ENCODE results near the gene TSC22D3.
"Not testable (repeated sequence)": the region's sequence is repeated elsewhere in the genome, so short reads cannot be mapped to it uniquely, and the experiment has no call there.

The TSC22D3 gene

DNA sequence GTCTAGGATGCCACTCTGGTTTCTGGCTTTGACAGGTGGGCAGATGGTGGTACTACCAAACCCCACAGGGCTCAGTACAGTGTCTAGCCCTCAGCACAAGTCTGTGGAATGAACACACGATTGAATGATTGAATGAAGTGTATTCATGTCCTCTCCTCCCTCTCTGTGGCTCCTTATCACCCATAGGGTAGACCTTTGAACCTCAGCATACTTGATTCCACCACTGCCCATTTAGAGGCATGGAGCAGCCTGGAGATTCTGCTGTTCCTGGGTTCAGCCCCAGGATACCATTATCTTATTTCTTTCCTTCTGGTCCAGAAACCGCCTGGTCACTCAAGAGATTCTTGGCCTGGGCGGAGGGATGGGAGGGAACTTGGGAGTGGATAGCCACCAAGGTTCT lies 93.3 kb downstream of the TSC22D3 start:
- DNase-seq (ENCODE audit: low read depth in 2 of 2) = no peak

DNA sequence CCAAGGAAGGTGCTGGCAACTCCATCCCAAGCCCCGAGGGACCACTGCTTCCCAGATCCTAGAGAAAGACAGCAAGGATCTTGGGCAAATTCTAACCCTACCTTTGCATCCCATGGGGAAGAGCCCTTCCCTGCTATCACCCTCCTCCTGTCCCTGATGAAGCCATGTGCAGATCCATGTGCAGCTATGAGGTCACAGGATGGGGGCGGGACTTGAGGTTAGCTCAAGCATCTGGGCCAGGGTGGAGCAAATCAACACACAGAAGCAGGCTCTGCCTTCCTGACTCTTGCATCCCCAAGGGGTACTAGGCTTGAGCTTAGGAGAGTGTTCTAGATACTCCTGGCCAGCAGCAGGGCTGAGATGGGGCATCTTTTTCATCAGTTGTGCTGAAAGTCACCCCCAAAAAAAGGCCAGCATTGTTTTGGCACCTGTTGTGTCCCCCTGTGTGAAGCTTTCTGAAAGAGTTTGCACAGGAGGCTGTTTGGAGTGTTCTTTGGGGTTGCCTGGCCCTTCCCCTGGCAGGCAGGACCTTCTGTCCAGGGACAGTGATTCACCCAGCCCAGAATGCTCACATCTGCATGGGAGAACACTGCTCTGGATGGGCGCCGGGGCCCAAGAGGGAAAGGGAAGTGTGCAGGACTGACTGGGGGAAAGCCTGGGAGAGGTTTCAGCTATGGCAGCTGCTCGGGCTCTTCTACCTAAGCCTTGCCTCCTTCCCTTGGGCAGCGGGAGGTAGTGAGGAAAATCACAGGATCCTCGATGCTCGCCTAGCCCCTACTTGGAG lies 96.4 kb downstream of the TSC22D3 start:
- DNase-seq (ENCODE audit: low read depth in 2 of 2) = peak in 1 of 2 donors; percentile 38

DNA sequence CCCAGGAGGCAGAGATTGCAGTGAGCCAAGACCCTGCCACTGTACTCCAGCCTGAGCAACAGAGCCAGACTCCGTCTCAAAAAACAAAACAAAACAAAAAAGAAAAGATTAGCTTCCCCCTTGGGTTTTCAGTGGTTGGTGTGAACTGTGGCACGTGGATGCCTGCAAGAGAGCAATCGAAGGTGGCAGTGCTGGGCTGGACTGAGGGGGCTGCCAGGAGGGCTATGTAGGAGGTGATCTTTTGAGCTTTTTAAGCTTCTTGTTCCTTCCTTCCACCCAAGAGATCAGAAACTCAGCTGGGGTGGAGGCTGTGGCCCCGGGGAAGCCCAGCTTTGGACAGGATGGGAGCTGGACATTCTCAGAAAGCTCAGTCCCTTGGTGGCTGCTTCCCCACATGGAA lies 97.7 kb downstream of the TSC22D3 start:
- DNase-seq (ENCODE audit: low read depth in 2 of 2) = no peak

DNA sequence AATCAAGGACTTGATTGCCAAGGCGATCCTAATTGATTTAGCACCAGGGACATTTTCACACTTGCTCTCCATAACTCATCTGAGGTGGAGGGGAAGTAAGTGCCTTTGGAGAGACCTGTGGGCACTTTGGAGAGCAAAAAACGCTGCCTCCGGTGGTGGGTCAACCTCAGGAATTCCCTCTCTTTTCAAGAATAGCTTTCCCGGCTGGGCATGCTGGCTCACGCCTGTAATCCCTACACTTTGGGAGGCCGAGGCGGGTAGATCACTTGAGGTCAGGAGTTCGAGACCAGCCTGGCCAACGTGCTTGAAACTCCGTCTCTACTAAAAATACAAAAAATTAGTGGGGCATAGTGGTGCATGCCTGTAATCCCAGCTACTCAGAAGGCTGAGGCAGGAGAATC lies 98.1 kb downstream of the TSC22D3 start:
- no peak for DNase-seq (ENCODE audit: low read depth in 2 of 2)

DNA sequence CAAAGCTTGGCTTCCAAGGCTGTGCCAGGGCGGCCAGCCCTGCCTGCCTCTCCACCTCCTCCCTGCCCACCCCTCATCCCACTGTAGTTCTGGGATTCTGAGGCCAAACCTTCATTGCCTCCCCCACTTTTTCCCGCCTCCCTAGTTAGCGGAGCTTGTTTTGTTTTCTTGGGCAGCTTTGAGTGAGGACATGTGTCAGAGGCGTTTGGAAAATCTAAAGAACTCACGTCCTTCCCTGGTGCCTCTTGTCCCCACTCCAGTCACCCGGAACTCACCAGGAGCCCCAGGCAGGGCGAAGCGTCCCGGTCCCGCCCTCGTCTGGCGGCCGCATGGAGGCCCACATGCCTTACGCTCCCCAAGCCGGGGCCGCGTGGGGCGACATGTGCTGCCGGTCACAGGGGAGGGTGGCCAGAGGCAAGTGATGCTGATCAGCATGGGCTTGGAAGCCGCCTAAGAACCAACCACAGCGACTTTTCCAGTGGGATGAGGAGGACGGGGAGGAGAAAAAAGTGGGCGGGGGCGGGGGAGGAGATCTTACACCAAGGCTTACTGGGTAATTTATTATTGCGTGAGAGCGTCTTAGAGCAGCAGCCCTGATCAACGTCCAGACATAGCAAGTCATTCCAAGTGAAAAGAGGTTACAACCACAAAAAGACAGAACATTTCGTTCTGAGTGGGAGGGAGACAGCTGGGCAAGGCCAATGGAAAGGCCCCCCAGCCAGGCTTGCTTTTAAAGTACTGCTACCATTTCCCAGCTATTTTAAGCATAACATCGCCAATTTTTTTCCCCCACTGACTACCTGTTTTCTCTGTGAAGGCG lies 98.8 kb downstream of the TSC22D3 start:
- peak in 1 of 2 donors; percentile 24 for DNase-seq (ENCODE audit: low read depth in 2 of 2)

DNA sequence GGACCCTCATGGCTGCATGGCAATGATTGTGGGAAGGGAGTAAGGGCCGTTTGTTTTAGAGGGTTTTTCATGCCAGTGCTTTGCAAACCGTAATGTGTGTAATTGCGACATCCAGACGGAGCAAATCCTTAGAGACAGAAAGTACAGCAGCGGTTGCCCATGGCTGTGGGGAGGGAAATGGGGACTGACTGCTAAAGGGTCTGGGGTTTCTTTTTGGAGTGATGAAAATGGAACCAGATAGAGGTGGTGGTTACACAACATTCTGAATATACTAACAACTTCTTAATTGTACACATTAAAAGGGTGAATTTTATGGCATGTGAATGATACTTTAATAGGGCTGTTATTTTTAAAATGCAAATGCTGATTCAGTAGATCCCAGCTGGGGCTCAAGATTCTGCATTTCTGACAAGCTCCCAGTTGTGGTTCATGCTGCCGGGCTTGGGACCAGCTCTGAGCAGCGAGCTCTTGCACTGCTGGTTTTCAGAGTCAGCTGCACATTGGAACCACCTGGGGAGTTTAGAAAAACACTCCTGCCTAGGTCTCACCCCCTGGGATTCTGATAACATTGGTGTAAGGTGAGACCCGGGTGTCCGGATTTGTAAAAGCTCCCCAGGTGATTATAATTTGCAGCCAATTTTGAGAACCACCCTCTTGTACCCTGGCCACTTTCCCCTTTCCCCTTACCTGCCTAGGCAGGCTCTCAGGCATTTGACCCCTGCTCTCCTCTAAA lies 99.6 kb downstream of the TSC22D3 start:
- DNase-seq (ENCODE audit: low read depth in 2 of 2) = no peak

DNA sequence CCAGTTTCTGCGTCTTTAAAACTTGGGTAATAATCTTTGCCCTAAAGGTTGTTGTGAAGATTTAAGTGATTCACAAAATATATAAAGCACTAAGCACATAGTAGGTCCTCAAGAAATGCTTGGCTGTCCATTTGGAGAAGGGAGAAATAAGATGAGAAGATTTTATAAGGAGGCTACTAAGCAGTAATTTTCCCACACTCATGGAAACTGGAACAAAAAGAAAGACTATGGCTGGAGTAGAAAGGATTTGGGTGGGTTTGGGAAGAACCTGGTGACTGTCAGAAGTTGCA lies 100.3 kb downstream of the TSC22D3 start:
- DNase-seq (ENCODE audit: low read depth in 2 of 2) = no peak

DNA sequence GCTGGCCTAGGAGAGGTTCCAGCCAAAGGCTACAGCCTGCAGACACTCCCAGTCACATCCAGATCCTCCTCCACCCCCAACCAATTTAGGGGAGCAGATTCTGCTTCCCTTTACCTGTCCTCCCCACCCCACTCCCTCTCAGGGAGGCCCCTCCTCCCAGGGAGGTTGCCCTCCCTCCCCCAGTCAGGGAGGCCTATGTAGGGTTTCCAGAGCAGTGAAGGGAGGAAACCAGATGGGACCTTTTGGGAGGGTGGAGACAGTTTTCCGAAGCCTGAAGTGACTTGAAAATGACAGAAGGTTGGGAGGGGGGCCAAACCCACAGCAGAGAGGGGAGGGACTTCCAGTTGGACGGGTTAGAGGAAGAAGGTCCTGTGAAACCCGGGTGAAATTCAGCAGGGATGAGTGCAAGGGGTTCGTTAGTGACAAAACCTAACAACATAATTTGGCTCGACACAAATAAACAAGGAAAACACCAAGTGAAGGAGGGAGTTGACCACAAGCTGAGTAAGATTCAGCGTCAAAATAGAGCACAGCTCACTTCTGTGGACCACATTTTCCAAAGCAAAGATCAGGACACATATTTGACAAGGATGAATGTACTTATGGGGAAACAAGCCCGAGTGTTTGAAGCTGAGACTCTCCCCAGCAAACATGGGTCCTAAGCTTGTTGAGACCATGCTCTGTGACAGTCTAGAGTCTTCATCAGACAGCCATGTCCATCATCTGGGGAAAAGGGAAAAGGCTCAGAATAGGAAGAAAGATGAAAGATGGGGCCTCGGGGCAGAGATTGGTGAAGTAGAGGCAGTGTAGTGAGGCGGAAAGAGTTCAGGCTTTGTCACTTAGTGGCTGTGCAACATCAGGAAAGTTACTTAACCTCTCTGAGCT lies 100.9 kb downstream of the TSC22D3 start:
- peak in 1 of 2 donors; percentile 5 for DNase-seq (ENCODE audit: low read depth in 2 of 2)

DNA sequence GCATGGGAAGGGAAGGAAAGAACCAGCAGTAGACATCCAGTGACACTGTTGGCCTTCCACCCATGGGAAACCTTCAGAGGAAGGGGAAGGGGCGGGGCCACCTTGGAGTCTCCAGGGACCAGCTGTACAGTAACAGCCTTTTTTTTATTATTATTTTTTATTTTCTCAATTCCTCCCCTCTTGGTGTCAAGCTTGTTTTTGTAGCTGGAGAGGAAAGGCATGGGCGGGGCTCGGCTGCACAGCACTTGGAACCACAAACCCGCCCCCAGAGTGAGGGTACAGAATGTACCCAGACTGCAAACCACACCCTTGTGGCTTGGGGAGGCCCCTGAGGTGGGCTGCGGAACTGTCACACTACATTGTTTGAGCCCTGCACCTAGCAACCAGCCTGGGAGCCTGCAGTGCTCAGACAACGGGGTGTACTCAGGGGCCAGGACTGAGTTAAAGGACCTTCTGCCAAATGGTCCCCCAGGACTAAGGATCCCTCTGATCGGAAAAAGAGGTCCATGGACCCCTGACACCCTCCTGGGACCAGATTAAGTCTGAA lies 101.6 kb downstream of the TSC22D3 start:
- peak; percentile 85 to 87 for DNase-seq (ENCODE audit: low read depth in 2 of 2)

DNA sequence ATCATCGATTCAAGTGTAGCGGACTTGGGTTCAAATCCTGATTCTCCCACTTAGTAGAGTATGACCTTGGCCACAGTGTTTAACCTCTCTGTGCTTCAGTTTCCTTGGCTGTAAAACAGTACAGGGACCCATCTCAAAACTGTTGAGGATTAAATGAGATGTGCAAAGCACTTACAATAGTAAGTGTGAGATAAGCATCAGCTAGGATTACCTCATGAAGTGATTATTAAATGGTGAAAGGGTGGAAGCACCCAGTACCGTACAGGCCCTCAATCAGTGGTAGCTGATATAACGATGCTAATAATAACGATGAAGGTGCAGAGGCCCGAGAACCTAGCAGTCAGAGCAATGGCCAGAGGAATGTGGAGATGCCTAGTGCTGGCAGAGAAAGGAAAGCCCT lies 102.2 kb downstream of the TSC22D3 start:
- DNase-seq (ENCODE audit: low read depth in 2 of 2) = no peak

DNA sequence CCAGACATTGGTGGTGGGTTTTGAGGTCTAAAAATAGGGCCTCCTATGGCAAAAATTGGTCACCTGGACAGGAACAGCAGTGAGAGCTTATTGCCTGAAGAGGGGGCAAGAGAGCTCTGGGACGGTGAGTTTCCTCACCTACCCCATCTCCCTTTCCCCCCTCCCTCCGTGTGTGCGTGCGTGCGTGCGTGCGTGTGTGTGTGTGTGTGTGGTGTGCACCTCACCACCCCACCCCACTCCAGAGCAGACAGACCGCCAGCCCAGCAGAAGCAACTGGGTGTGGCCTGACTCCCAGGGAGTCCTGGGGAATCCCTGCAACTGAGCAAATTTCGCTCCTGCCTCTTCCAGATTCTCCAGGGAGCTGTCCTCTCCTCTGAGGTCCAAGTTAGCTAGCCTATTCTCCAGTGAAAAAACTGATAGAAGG lies 102.6 kb downstream of the TSC22D3 start:
- DNase-seq (ENCODE audit: low read depth in 2 of 2) = peak in 1 of 2 donors; percentile 44

DNA sequence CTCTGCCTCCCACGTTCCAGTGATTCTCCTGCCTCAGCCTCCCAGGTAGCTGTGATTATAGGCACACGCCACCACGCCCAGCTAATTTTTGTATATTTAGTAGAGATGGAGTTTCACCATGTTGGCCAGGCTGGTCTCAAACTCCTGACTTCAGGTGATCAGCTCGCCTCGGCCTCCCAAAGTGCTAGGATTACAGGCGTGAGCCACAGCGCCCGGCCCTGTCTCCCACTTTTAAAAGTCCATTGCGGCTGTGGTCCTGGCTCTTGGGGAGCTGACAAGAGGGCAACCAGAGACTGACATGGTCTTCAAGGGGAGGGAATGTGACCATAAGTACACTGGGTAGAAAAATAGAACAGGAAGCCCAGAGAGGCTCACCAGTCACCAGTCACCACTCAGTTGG lies 104.3 kb downstream of the TSC22D3 start:
- DNase-seq (ENCODE audit: low read depth in 2 of 2) = not testable (repeated sequence)

DNA sequence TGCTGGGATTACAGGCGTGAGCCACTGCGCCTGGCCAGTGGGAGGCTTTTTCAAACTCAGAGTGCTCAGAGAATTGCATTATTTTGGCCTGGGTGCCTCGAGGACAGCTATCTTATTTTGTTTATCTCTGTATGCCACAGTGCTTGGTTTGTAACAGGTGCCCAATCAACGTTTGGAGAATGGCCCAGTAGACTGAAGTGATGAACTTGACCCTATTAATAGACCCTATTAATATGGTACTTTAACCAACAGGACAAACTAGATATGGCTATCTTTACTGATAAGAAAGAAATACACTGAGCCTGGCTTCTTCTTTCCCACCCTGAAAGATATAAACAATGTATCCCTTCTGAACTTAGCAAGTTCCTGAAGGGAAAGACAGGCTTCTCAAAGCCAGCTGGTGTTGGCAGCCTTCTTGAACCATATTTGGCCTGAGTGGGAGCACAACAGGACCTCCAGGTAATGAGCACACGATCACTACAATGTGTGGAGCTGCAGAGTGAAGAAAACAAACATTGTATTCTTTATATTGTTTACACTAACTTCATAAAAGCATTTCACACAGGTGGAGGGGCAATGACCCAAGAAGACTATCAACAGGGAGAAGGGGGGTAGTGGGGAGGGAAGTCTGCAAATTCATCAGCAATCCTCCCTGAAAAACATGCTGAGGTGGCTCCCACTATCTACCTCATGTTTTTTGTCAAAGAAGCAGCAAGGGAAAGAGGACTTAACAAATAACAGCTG lies 105.5 kb downstream of the TSC22D3 start:
- no peak for DNase-seq (ENCODE audit: low read depth in 2 of 2)

DNA sequence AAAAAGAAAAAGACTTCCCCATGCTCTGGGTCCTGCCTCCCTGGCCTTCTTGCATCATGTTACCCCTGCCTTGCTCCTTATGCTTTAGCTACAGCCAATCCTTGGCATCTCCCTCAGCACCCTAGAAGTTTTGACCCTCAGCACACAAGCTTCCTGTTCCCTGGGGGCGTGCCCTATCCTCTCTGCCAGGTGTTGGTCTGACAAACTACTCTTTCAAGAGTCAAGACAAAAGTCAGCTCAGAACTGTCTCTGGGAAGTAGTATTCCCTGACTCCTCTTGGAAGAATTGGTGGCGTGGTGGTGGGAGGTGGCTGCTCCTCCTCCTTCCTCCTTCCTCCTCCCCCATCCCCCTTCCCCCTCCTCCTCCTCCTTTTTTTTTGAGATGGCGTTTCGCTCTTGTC lies 106.3 kb downstream of the TSC22D3 start:
- DNase-seq (ENCODE audit: low read depth in 2 of 2) = no peak

DNA sequence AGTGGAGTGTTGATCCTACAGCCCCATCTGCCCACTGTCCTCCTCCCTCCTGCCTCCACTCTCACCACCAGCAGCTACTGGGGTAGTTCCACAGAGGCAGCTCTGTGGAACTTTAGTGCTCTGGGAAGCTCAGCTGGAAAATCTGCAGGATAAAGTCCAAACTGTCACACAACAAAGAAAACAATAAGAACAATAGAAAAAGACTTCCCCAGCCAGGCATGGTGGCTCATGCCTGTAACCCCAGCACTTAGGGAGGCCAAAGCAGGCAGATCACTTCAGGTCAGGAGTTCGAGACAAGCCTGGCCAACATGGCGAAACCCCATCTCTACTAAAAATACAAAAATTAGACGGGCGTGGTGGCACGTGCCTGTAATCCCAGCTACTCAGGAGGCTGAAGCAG lies 106.9 kb downstream of the TSC22D3 start:
- not testable (repeated sequence) for DNase-seq (ENCODE audit: low read depth in 2 of 2)

DNA sequence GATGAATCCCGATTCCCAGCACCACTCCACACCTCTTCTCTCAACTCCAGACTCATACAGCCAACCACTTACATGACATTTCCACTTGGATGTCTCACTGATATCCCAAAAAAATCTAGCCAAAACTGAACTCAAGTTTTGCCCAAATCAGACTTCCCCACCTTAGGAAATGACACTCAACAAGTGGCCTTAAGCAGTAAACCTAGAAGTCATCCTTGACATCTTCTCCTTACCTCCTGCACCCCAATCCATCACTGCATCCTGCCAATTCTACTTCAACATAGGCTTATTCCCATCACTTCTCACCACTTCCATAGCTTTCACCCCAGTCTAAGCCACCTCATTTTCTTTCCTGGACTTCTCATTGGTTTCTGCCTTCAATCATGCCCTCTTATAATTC lies 108.2 kb downstream of the TSC22D3 start:
- DNase-seq (ENCODE audit: low read depth in 2 of 2) = no peak

DNA sequence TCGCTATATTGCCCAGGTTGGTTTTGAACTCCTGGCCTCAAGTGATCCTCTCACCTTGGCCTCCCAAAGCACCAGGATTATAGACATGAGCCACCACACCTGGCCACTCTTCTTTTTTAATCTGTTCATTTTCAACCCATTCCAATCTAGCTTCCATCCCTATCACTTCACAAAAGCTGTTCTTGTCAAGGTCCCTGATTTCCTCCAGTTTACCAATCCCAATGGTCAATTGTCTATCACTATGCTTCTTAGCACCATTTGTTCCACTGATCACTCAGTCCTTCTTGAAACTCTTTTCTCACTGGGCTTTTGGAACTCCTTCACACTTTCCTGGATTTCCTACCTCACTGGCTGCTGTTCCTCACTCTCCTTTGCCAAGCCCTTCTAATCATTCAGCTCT lies 108.7 kb downstream of the TSC22D3 start:
- DNase-seq (ENCODE audit: low read depth in 2 of 2) = no peak

All from activated CD8-positive, alpha-beta memory T cell treated with anti-CD3 and anti-CD28 coated beads for 4 hours (primary cell).